GM21423 (cell line): ENCODE results near the gene LMNA.
"Not testable (repeated sequence)": the region's sequence is repeated elsewhere in the genome, so short reads cannot be mapped to it uniquely, and the experiment has no call there.

Experiments used
- ATAC-seq: cut with Tn5 transposase; IDR thresholded peaks from one replicate; pipeline ENCODE4 v1.9.1; 2021; ENCODE audit warnings: mild to moderate bottlenecking, moderate library complexity; ENCODE audit not compliant: unreplicated experiment

LMNA gene

GRCh38 chr1:156160000-156160742, 45.7 kb downstream of the LMNA start:
- no peak for ATAC-seq

GRCh38 chr1:156160743-156161171, 46.2 kb downstream of the LMNA start:
- no peak for ATAC-seq

- ATAC-seq, result no peak
Measured at GRCh38 chr1:156162430-156163037, 48.0 kb downstream of the LMNA start.

- ATAC-seq, result no peak
Measured at GRCh38 chr1:156163712-156164111, 49.2 kb downstream of the LMNA start.

GRCh38 chr1:156164125-156164831, 49.8 kb downstream of the LMNA start:
- ATAC-seq, result no peak

- no peak for ATAC-seq
Measured at GRCh38 chr1:156165083-156165482, 50.6 kb downstream of the LMNA start.

- no peak for ATAC-seq
Measured at GRCh38 chr1:156167536-156167935, 53.0 kb downstream of the LMNA start.

- no peak for ATAC-seq
Measured at GRCh38 chr1:156172696-156173470, 58.4 kb downstream of the LMNA start.

GRCh38 chr1:156176610-156177210, 62.2 kb downstream of the LMNA start:
- ATAC-seq, result no peak

GRCh38 chr1:156177919-156178654, 63.6 kb downstream of the LMNA start:
- ATAC-seq, result no peak

- ATAC-seq, result no peak
Measured at GRCh38 chr1:156180471-156180870, 66.0 kb downstream of the LMNA start.

- not testable (repeated sequence) for ATAC-seq
Measured at GRCh38 chr1:156181391-156181924, 66.9 kb downstream of the LMNA start.

GRCh38 chr1:156182010-156182779, 67.7 kb downstream of the LMNA start:
- ATAC-seq, result not testable (repeated sequence)

GRCh38 chr1:156186347-156187177, 72.1 kb downstream of the LMNA start:
- not testable (repeated sequence) for ATAC-seq
